CD4-positive, alpha-beta T cell treated with Interleukin-10 for 1 hour (primary cell): Measurements from ENCODE around the gene VN1R4.
"Not testable (repeated sequence)": the region's sequence is repeated elsewhere in the genome, so short reads cannot be mapped to it uniquely, and the experiment has no call there.

Experiments used
- DNase-seq: peaks from one replicate; pipeline ENCODE4 v3.0.0-alpha.2; 2020

Gene VN1R4

GRCh38 chr19:53267623-53268022 is at the start of gene VN1R4:
Gene VN1R4 (minus strand): TSS chr19:53267723. CDS start chr19:53267665, 58 bp downstream.
- not testable (repeated sequence) for DNase-seq

- DNase-seq = no peak
Observed at GRCh38 chr19:53311897-53312296, 44.4 kb upstream of the VN1R4 start.

- DNase-seq = no peak
Observed at GRCh38 chr19:53311044-53311443, 43.5 kb upstream of the VN1R4 start.

- DNase-seq = peak; percentile 5
Observed at GRCh38 chr19:53308339-53308811, 40.9 kb upstream of the VN1R4 start.

GRCh38 chr19:53301341-53301740 is 33.8 kb upstream of the VN1R4 start:
- not testable (repeated sequence) for DNase-seq

GRCh38 chr19:53294786-53295441 is 27.4 kb upstream of the VN1R4 start:
- DNase-seq = no peak

GRCh38 chr19:53290758-53291549 is 23.4 kb upstream of the VN1R4 start:
- no peak for DNase-seq

GRCh38 chr19:53285087-53285486 is 17.6 kb upstream of the VN1R4 start:
- DNase-seq = no peak

GRCh38 chr19:53281947-53282346 is 14.4 kb upstream of the VN1R4 start:
- DNase-seq = not testable (repeated sequence)

GRCh38 chr19:53275480-53275879 is 8.0 kb upstream of the VN1R4 start:
- DNase-seq = no peak

GRCh38 chr19:53272044-53272443 is 4.5 kb upstream of the VN1R4 start:
- DNase-seq = no peak

GRCh38 chr19:53269861-53270260 is 2.3 kb upstream of the VN1R4 start:
- DNase-seq = not testable (repeated sequence)

GRCh38 chr19:53257715-53258342 is 9.7 kb downstream of the VN1R4 start, which contains the start of gene VN1R2:
Gene VN1R2 (plus strand): TSS chr19:53258292. CDS start chr19:53258376, 84 bp downstream.
- DNase-seq = not testable (repeated sequence)

- peak; percentile 84 for DNase-seq
Observed at GRCh38 chr19:53254411-53255341, 12.8 kb downstream of the VN1R4 start, which contains the start of gene ZNF677. Gene ZNF677 (minus strand): TSS chr19:53254873. CDS start chr19:53251550, 3,323 bp downstream.

- no peak for DNase-seq
Observed at GRCh38 chr19:53246498-53246897, 21.0 kb downstream of the VN1R4 start.

- DNase-seq = no peak
Observed at GRCh38 chr19:53237114-53237777, 30.3 kb downstream of the VN1R4 start.

GRCh38 chr19:53224606-53225005 is 42.9 kb downstream of the VN1R4 start:
- no peak for DNase-seq

GRCh38 chr19:53222716-53223115 is 44.8 kb downstream of the VN1R4 start:
- DNase-seq = not testable (repeated sequence)
